SK-N-SH (cell line): ENCODE data around the gene CPA1. TPM values are rescaled to one million over a fixed set of nuclear protein-coding genes. Genes with fewer than 3 reads are reported as not detected.

ENCODE experiments used
- CTCF ChIA-PET: fragments of 300-600, 350-600 bp; formaldehyde crosslinking; extraction: SDS; loops from one replicate; lab custom pipeline; 2021; lab: Yijun Ruan, JAX
- POLR2A ChIA-PET: fragments of 350-600 bp; sonication (Branson Sonifier 250); formaldehyde crosslinking; extraction: SDS; loops from one replicate; lab custom pipeline; 2020; ENCODE audit warnings: antibody characterized with exemption, inconsistent platforms; lab: Yijun Ruan, JAX
- DNase-seq: peaks from one replicate; pipeline ENCODE4 v3.0.0; 2012
- H2AFZ ChIP-seq: fragments of 200-600 bp; sonication (generic); 2 replicates; pipeline ENCODE4 v1.8.1; 2016; ENCODE audit warnings: antibody characterized with exemption, mild to moderate bottlenecking, low read depth
- H3F3A ChIP-seq: fragments of 200-600 bp; sonication (generic); replicated peaks from 2 replicates; pipeline ENCODE3; 2016; ENCODE audit warnings: antibody characterized with exemption, mild to moderate bottlenecking; ENCODE audit not compliant: insufficient read depth
- H3K27ac ChIP-seq, 2 experiments: fragments of 200-500 bp in 1 of 2; fragments of 200-600 bp in 1 of 2; sonication (Bioruptor generic) in 1 of 2; sonication (generic), shearing (Covaris generic) in 1 of 2; 2 replicates each; pipeline versions ENCODE4 v1.5.1 to v1.6.1; 2014 to 2016; ENCODE audit warnings: low read depth in 2 of 2, inconsistent platforms in 1 of 2, low read length in 1 of 2, mild to moderate bottlenecking in 1 of 2, mixed read lengths in 1 of 2
- H3K27me3 ChIP-seq: fragments of 200-600 bp; sonication (generic), shearing (Covaris generic); 2 replicates; pipeline ENCODE4 v1.6.1; 2016; ENCODE audit warnings: mixed run types; ENCODE audit not compliant: insufficient read depth
- H3K36me3 ChIP-seq, 2 experiments: fragments of 200-500 bp in 1 of 2; fragments of 200-600 bp in 1 of 2; sonication (Bioruptor generic) in 1 of 2; sonication (generic) in 1 of 2; replicated peaks in 1 of 2; 2 replicates each; pipeline versions ENCODE3 to v1.5.1; 2014 to 2016; ENCODE audit warnings: low read length in 1 of 2, mild to moderate bottlenecking in 1 of 2; ENCODE audit not compliant: insufficient read depth in 2 of 2, control insufficient read depth in 1 of 2
- H3K4me1 ChIP-seq, 2 experiments: fragments of 200-500 bp in 1 of 2; fragments of 200-600 bp in 1 of 2; sonication (Bioruptor generic) in 1 of 2; sonication (generic), shearing (Covaris generic) in 1 of 2; 2 replicates each; pipeline versions ENCODE4 v1.5.1 to v1.6.1; 2014 to 2016; ENCODE audit warnings: low read depth in 1 of 2, low read length in 1 of 2, mixed run types in 1 of 2; ENCODE audit not compliant: insufficient read depth in 2 of 2, control insufficient read depth in 1 of 2
- H3K4me2 ChIP-seq: fragments of 200-600 bp; sonication (generic), shearing (Covaris generic); 2 replicates; pipeline ENCODE4 v1.6.1; 2017; ENCODE audit warnings: mixed run types
- H3K4me3 ChIP-seq, 2 experiments: fragments of 200-500 bp in 1 of 2; fragments of 200-600 bp in 1 of 2; sonication (Bioruptor generic) in 1 of 2; sonication (generic), shearing (Covaris generic) in 1 of 2; 2 replicates each; pipeline versions ENCODE4 v1.5.1 to v1.8.1; 2014 to 2016; ENCODE audit warnings: low read depth in 2 of 2, inconsistent platforms in 1 of 2, low read length in 1 of 2, mild to moderate bottlenecking in 1 of 2, mixed read lengths in 1 of 2, moderate library complexity in 1 of 2
- H3K79me2 ChIP-seq: fragments of 200-600 bp; sonication (generic); 2 replicates; pipeline ENCODE4 v1.8.1; 2017; ENCODE audit warnings: mild to moderate bottlenecking; ENCODE audit not compliant: insufficient read depth
- H3K9ac ChIP-seq: fragments of 200-600 bp; sonication (generic); 2 replicates; pipeline ENCODE4 v1.6.1; 2017; ENCODE audit warnings: mixed run types
- H3K9me2 ChIP-seq: fragments of 200-600 bp; sonication (generic); 2 replicates; pipeline ENCODE4 v1.6.1; 2017; ENCODE audit warnings: mixed run types
- H3K9me3 ChIP-seq: fragments of 200-600 bp; sonication (generic); 2 replicates; pipeline ENCODE4 v1.6.1; 2017; ENCODE audit warnings: mixed run types, mild to moderate bottlenecking, moderate library complexity
- H4K20me1 ChIP-seq: fragments of 200-600 bp; sonication (generic); 2 replicates; pipeline ENCODE4 v1.6.1; 2017; ENCODE audit warnings: mild to moderate bottlenecking, mixed run types; ENCODE audit not compliant: insufficient read depth
- CHD2 ChIP-seq: fragments of 150-350 bp; IDR thresholded peaks from 2 replicates; pipeline ENCODE4 v1.6.1; 2018; ENCODE audit warnings: low read length; ENCODE audit not compliant: partially characterized antibody
- GABPA ChIP-seq: IDR thresholded peaks from 2 replicates; pipeline ENCODE4 v1.4.0; 2012; ENCODE audit warnings: low read depth, mild to moderate bottlenecking
- GATA2 ChIP-seq: sonication (generic); formaldehyde crosslinking; IDR thresholded peaks from 2 replicates; pipeline ENCODE4 v1.5.0; 2020; ENCODE audit warnings: mild to moderate bottlenecking, missing genetic modification reagents
- RCOR1 ChIP-seq: fragments of 150-350 bp; IDR thresholded peaks from 2 replicates; pipeline ENCODE4 v1.6.1; 2017; ENCODE audit warnings: antibody characterized with exemption, low read length
- RFX5 ChIP-seq: IDR thresholded peaks from 2 replicates; pipeline ENCODE4 v1.6.1; 2012; ENCODE audit warnings: mild to moderate bottlenecking, improper control_type of control experiment, low read length
- TCF12 ChIP-seq: IDR thresholded peaks from 2 replicates; pipeline ENCODE4 v1.4.0; 2012
- YY1 ChIP-seq: IDR thresholded peaks from 2 replicates; pipeline ENCODE4 v1.4.0; 2012; ENCODE audit warnings: low read depth, mild to moderate bottlenecking
- WGBS: methylation state at CpG from one replicate; pipeline ENCODE4 v1.1.6; 2017; ENCODE audit warnings: low lambda C conversion rate; 5-methylcytosine and 5-hydroxymethylcytosine counted together
- polyA plus RNA-seq, 3 experiments: library from polyadenylated mRNA; depleted of rRNA; stranded (reverse); fragments of >200 nt; gene quantifications; 2 replicates each; pipeline ENCODE4 v1.2.3, GENCODE V29; 2012
- TF ChIP-seq, protein P1 (sequence below): fragments of 150-350 bp; IDR thresholded peaks from 2 replicates; pipeline ENCODE4 v1.6.1; 2017; ENCODE audit warnings: antibody characterized with exemption, low read length, low read depth, borderline replicate concordance
- TF ChIP-seq, protein P2 (sequence below): IDR thresholded peaks from 2 replicates; pipeline ENCODE4 v1.6.1; 2012; ENCODE audit warnings: mild to moderate bottlenecking, low read depth, low read length, moderate library complexity
- TF ChIP-seq, protein P3 (sequence below): IDR thresholded peaks from 2 replicates; pipeline ENCODE4; 2012
- TF ChIP-seq, protein P4 (sequence below): IDR thresholded peaks from 2 replicates; pipeline ENCODE4 v1.4.0; 2012; ENCODE audit warnings: low read depth

Gene CPA1
- polyA plus RNA-seq, 1 of the 3 experiments (the other 2 are of a cell fraction): 0.05 TPM

DNA sequence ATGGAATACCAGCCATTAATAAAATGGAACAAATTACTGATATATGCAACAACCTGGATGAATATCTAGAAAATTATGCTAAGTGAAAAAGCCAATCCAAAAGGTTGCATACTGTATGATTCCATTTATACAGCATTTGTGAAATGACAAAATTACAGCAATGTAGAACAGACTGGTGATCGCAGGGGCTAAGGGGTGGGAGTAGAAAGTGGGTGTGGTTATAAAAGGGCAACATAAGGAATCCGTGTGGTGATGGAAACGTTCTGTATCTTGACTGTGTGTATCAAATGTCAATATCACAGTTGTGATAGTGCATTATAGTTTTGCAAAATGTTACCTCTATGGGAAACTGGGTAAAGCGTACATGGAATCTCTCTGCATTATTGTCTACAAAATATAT, 45.5 kb downstream of the CPA1 start (continued):
- no peak for TF ChIP-seq CHD2
- no peak for TF ChIP-seq RCOR1
- TF ChIP-seq, protein P1, sequence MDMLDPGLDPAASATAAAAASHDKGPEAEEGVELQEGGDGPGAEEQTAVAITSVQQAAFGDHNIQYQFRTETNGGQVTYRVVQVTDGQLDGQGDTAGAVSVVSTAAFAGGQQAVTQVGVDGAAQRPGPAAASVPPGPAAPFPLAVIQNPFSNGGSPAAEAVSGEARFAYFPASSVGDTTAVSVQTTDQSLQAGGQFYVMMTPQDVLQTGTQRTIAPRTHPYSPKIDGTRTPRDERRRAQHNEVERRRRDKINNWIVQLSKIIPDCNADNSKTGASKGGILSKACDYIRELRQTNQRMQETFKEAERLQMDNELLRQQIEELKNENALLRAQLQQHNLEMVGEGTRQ: no peak
- no peak for TF ChIP-seq GATA2 (CRISPR knock-in tag)

DNA sequence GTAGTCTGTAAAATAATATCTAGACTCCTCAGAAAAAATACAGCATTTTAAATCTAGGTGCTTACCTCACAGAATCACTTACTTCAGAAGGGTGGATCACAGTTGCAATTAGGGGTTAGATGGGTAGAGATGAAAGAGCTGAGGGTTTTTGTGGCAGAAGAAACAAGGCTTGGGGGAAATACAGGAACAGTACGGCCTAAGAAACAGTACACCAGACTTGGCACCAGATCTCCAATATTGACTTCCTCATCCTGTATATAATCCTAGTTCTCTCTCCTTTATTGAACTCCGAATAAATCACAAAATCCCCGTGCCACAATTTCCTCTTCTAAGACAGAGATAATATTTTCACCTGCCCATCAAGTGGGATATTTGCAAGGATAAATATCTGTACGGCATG, 46.3 kb downstream of the CPA1 start:
- H3K4me1 ChIP-seq: peaks cover 12 to 18% of the 10 kb centered on the region in 2 experiments; a peak in 3 of 4 replicates
- no peaks in the 10 kb centered on the region for H3K79me2 ChIP-seq
- POLR2A ChIA-PET: no interaction called here
- peaks cover 5% of the 10 kb centered on the region for H3F3A ChIP-seq
- no peak overlapping the region for H3K4me2 ChIP-seq
- no peak overlapping the region for H3K4me3 ChIP-seq
- no peak overlapping the region for H3K9ac ChIP-seq
- no peak overlapping the region for H2AFZ ChIP-seq
- no peak overlapping the region for H3K27ac ChIP-seq
- CTCF ChIA-PET: interaction anchor here (1.3 kb wide), 1 partner anchor 11 kb away, joined by 6 read pairs; no protein-coding TSS in a partner anchor
- no peaks in the 10 kb centered on the region for H4K20me1 ChIP-seq
- H3K9me2 ChIP-seq: no peaks in the 10 kb centered on the region
- H3K9me3 ChIP-seq: no peaks in the 10 kb centered on the region
- peaks cover 2 to 3% of the 10 kb centered on the region in 2 experiments for H3K36me3 ChIP-seq
- 94% methylated on average over 4 of the region's 4 CpGs for WGBS
- H3K27me3 ChIP-seq: no peaks in the 10 kb centered on the region
- no peak for DNase-seq
- TF ChIP-seq RFX5 (no peak), YY1 (no peak), GABPA (no peak)
- TF ChIP-seq, protein P2, sequence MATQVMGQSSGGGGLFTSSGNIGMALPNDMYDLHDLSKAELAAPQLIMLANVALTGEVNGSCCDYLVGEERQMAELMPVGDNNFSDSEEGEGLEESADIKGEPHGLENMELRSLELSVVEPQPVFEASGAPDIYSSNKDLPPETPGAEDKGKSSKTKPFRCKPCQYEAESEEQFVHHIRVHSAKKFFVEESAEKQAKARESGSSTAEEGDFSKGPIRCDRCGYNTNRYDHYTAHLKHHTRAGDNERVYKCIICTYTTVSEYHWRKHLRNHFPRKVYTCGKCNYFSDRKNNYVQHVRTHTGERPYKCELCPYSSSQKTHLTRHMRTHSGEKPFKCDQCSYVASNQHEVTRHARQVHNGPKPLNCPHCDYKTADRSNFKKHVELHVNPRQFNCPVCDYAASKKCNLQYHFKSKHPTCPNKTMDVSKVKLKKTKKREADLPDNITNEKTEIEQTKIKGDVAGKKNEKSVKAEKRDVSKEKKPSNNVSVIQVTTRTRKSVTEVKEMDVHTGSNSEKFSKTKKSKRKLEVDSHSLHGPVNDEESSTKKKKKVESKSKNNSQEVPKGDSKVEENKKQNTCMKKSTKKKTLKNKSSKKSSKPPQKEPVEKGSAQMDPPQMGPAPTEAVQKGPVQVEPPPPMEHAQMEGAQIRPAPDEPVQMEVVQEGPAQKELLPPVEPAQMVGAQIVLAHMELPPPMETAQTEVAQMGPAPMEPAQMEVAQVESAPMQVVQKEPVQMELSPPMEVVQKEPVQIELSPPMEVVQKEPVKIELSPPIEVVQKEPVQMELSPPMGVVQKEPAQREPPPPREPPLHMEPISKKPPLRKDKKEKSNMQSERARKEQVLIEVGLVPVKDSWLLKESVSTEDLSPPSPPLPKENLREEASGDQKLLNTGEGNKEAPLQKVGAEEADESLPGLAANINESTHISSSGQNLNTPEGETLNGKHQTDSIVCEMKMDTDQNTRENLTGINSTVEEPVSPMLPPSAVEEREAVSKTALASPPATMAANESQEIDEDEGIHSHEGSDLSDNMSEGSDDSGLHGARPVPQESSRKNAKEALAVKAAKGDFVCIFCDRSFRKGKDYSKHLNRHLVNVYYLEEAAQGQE: no peak

DNA sequence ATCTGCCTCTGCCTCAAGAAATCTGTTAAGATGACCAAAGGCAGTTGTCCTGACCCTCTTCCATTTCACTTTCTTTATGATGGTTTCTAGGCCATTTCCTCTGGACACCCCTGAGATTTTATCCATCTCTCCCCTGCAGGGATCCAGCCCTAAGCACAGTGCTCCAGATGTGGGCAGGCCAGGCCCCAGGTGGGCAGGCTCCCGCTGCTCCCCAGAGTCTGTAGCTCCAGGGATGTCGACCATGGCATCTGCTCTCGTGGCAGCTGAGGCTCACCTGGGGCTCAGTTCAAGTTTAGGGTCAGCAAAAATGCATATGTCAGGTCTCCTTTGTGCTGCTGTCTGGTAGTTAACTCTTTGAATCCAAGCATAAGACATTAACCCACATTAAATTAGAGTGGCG, 48.7 kb downstream of the CPA1 start:
- no peak overlapping the region for H2AFZ ChIP-seq
- H3K4me2 ChIP-seq: no peak overlapping the region
- peaks cover 5% of the 10 kb centered on the region for H3F3A ChIP-seq
- H3K36me3 ChIP-seq: peaks cover 2 to 3% of the 10 kb centered on the region in 2 experiments
- POLR2A ChIA-PET: no interaction called here
- TF ChIP-seq, protein P2: no peak
- TF ChIP-seq TCF12 (no peak), RCOR1 (no peak)
- TF ChIP-seq, protein P3, sequence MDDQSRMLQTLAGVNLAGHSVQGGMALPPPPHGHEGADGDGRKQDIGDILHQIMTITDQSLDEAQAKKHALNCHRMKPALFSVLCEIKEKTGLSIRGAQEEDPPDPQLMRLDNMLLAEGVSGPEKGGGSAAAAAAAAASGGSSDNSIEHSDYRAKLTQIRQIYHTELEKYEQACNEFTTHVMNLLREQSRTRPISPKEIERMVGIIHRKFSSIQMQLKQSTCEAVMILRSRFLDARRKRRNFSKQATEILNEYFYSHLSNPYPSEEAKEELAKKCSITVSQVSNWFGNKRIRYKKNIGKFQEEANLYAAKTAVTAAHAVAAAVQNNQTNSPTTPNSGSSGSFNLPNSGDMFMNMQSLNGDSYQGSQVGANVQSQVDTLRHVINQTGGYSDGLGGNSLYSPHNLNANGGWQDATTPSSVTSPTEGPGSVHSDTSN: no peak
- TF ChIP-seq, protein P4, sequence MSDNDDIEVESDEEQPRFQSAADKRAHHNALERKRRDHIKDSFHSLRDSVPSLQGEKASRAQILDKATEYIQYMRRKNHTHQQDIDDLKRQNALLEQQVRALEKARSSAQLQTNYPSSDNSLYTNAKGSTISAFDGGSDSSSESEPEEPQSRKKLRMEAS: no peak
- TF ChIP-seq, protein P1: no peak
- H3K27me3 ChIP-seq: no peaks in the 10 kb centered on the region
- no peaks in the 10 kb centered on the region for H3K9me2 ChIP-seq
- H4K20me1 ChIP-seq: no peaks in the 10 kb centered on the region
- CTCF ChIA-PET: interaction anchor here (0.6 kb wide), 1 partner anchor 242 kb away, joined by 3 read pairs; no protein-coding TSS in a partner anchor
- no peaks in the 10 kb centered on the region for H3K9me3 ChIP-seq
- no peak overlapping the region for H3K4me3 ChIP-seq
- no peak for DNase-seq
- WGBS: 94% methylated on average over 4 of the region's 4 CpGs
- H3K4me1 ChIP-seq: peaks cover 9 to 18% of the 10 kb centered on the region in 2 experiments; a peak in 3 of 4 replicates
- no peak overlapping the region for H3K9ac ChIP-seq
- H3K27ac ChIP-seq: no peak overlapping the region
- no peaks in the 10 kb centered on the region for H3K79me2 ChIP-seq
